Transverse colon (tissue), 3 donors: Measurements from ENCODE around the gene ACIN1.

ENCODE experiments used
- POLR2A ChIP-seq: fragments of 450-650 bp; IDR thresholded peaks from one replicate; pipeline ENCODE4 v1.6.1; 2016; ENCODE audit warnings: antibody characterized with exemption, mild to moderate bottlenecking, moderate library complexity
- TF ChIP-seq, protein P1 (sequence below), 5 experiments: fragments of 200-600 bp in 3 of 5; fragments of 450-650 bp in 2 of 5; sonication (generic) in 3 of 5; IDR thresholded peaks; 1 replicate in 2 of 5; 2 replicates in 3 of 5; pipeline ENCODE4 v1.5.1; 2016 to 2017; ENCODE audit warnings: antibody characterized with exemption in 5 of 5, inconsistent platforms in 3 of 5, mild to moderate bottlenecking in 2 of 5, moderate library complexity in 1 of 5

DNA sequence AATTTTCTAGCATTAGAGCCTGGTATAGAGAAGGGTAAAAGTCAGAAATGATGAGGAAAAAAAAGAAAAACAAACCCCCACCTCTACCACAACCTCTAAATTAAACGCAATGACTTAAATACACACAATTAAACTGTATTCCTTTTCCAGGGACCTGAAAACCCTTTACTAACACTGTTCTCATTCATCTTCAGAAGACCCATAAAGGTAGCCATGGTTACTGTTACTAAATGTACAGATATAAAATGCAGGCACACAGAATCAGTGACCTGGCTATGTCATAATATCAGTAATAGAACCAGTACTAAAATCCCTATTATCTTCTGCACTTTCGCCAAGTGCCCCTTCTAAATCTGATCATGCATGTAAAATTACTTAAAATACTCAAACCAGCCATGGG is 1.4 kb downstream of the ACIN1 start:
- TF ChIP-seq POLR2A = no peak
- TF ChIP-seq, protein P1, sequence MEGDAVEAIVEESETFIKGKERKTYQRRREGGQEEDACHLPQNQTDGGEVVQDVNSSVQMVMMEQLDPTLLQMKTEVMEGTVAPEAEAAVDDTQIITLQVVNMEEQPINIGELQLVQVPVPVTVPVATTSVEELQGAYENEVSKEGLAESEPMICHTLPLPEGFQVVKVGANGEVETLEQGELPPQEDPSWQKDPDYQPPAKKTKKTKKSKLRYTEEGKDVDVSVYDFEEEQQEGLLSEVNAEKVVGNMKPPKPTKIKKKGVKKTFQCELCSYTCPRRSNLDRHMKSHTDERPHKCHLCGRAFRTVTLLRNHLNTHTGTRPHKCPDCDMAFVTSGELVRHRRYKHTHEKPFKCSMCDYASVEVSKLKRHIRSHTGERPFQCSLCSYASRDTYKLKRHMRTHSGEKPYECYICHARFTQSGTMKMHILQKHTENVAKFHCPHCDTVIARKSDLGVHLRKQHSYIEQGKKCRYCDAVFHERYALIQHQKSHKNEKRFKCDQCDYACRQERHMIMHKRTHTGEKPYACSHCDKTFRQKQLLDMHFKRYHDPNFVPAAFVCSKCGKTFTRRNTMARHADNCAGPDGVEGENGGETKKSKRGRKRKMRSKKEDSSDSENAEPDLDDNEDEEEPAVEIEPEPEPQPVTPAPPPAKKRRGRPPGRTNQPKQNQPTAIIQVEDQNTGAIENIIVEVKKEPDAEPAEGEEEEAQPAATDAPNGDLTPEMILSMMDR (IDR thresholded peaks at IDR 0.05) = no peak
